ENCODE results near the gene CASP10.

GRCh38 chr2:201223089-201224073 lies 40.4 kb downstream of the CASP10 start:
- TF ChIP-seq CTCF (IDR thresholded peaks at IDR 0.05) (no peak), POLR2A (IDR thresholded peaks at IDR 0.05) (no peak)

All from Peyer's patch (tissue), 4 donors.